CD4-positive, alpha-beta T cell (primary cell): ENCODE measurements around the gene AIMP2. TPM values are rescaled to one million over a fixed set of nuclear protein-coding genes. Genes with fewer than 3 reads are reported as not detected.
"Not testable (repeated sequence)": the region's sequence is repeated elsewhere in the genome, so short reads cannot be mapped to it uniquely, and the experiment has no call there.

Experiments
- ATAC-seq: fragments of 200-7000 bp; cut with Tn5 transposase; one replicate; pipeline ENCODE4 v1.10.0; 2022; ENCODE audit warnings: mild to moderate bottlenecking; ENCODE audit not compliant: poor library complexity
- CTCF ChIA-PET: fragments of 350-600 bp; sonication (Branson Sonifier 250); formaldehyde crosslinking; loops from one replicate; lab custom pipeline; 2021; ENCODE audit warnings: antibody characterized with exemption, inconsistent platforms; lab: Charles Lee
- POLR2A ChIA-PET: fragments of 350-600 bp; sonication (Branson Sonifier 250); formaldehyde crosslinking; loops from one replicate; lab custom pipeline; 2021; ENCODE audit warnings: antibody characterized with exemption, inconsistent platforms; lab: Charles Lee
- DNase-seq, 14 experiments: peaks; one replicate each; pipeline ENCODE4 v3.0.0-alpha.2; 2013 to 2020; ENCODE audit warnings: mixed read lengths in 2 of 14
- H3K27ac ChIP-seq, 2 donors: one replicate each; pipeline versions ENCODE4 v1.5.1 to v1.7.0; 2013; ENCODE audit warnings: low read length in 2 of 2, low read depth in 1 of 2, mild to moderate bottlenecking in 1 of 2
- H3K27me3 ChIP-seq, 2 experiments: 1 replicate in 1 of 2; 2 replicates in 1 of 2; pipeline versions ENCODE4 v1.6.1 to v1.7.0; 2013; ENCODE audit warnings: low read length in 2 of 2, control low read depth in 1 of 2, mild to moderate bottlenecking in 1 of 2, moderate library complexity in 1 of 2; ENCODE audit not compliant: insufficient read depth in 2 of 2, control insufficient read depth in 1 of 2
- H3K36me3 ChIP-seq: one replicate; pipeline ENCODE4 v1.6.1; 2013; ENCODE audit warnings: low read length, control low read depth; ENCODE audit not compliant: insufficient read depth
- H3K4me1 ChIP-seq: one replicate; pipeline ENCODE4 v1.6.1; 2013; ENCODE audit warnings: low read length, control low read depth; ENCODE audit not compliant: insufficient read depth
- H3K4me3 ChIP-seq: one replicate; pipeline ENCODE4 v1.5.1; 2013; ENCODE audit warnings: mild to moderate bottlenecking, low read length, moderate library complexity
- H3K9me3 ChIP-seq, 2 experiments: 1 replicate in 1 of 2; 2 replicates in 1 of 2; pipeline versions ENCODE4 v1.6.1 to v1.7.0; 2013; ENCODE audit warnings: low read length in 2 of 2, mild to moderate bottlenecking in 2 of 2, control low read depth in 1 of 2, moderate library complexity in 1 of 2; ENCODE audit not compliant: control insufficient read depth in 1 of 2, insufficient read depth in 1 of 2
- H3K27ac Mint-ChIP-seq: one replicate; pipeline ENCODE4 v1.8.0; 2020; ENCODE audit warnings: mixed read lengths
- H3K27me3 Mint-ChIP-seq: one replicate; pipeline ENCODE4 v1.8.0; 2021; ENCODE audit warnings: mixed read lengths
- H3K36me3 Mint-ChIP-seq: one replicate; pipeline ENCODE4 v1.8.0; 2021; ENCODE audit warnings: low read depth, mixed read lengths
- H3K4me1 Mint-ChIP-seq: one replicate; pipeline ENCODE4 v1.8.0; 2021; ENCODE audit warnings: low read depth, mixed read lengths
- H3K4me3 Mint-ChIP-seq: one replicate; pipeline ENCODE4 v1.8.0; 2020; ENCODE audit warnings: mild to moderate bottlenecking, mixed read lengths
- H3K9me3 Mint-ChIP-seq: one replicate; pipeline ENCODE4 v1.8.0; 2020; ENCODE audit warnings: mixed read lengths
- intact Hi-C, 2 experiments: fragments of 100-400 bp; cut with DNase I in 1 of 2; cut with micrococcal nuclease in 1 of 2; formaldehyde crosslinking; loops; one replicate each; pipeline versions ENCODE4 v1.15.1 to v1.9.0; 2023 to 2025; cut with DNase I, micrococcal nuclease
- total RNA-seq, 174 experiments: library from RNA in 2 of 174; stranded (reverse) in 2 of 174; gene quantifications; one replicate each; pipeline ENCODE4 v1.2.3 and lab custom pipeline; 2021 to 2026
- TF ChIP-seq, protein P1 (sequence below): fragments of 200-600 bp; IDR thresholded peaks from one replicate; pipeline ENCODE4 v1.8.0; 2022; ENCODE audit warnings: antibody characterized with exemption, mild to moderate bottlenecking

Gene AIMP2
- total RNA-seq, 2 experiments from 2014 or later: 4.3 to 5.4 TPM

DNA sequence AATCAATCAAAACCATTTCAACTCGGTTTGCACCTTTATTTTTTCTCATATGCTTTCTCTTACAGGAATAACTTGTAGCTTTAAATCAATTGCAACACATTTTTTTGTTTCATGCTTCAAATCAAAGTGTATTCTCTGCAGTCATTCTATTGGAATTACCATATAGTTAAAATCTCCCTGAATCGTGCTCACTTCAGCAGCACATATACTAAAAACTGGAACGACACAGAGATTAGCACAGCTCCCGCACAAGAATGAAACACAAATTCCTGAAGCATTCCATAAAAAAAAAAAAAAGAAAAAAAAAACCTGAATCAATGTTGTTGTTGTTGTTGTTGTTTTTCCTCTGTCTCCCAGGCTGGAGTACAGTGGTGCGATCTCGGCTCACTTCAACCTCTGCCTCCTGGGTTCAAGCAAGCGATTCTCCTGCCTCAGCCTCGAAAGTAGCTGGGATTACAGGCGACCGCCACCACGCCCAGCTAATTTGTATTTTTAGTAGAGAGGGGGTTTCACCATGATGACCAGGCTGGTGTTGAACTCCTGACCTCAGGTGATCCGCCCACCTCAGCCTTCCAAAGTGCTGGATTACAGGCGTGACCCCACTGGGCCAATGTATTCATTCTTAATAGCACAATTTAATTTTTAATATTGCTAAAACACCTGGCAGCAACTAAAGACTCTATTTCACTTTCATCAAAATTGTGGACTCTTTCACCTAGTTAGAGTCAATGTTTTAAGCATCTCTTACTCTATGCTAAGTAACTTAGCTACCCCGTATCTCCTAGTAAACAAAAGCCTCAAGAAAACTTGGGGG lies 48.5 kb downstream of the AIMP2 start:
- TF ChIP-seq, protein P1, sequence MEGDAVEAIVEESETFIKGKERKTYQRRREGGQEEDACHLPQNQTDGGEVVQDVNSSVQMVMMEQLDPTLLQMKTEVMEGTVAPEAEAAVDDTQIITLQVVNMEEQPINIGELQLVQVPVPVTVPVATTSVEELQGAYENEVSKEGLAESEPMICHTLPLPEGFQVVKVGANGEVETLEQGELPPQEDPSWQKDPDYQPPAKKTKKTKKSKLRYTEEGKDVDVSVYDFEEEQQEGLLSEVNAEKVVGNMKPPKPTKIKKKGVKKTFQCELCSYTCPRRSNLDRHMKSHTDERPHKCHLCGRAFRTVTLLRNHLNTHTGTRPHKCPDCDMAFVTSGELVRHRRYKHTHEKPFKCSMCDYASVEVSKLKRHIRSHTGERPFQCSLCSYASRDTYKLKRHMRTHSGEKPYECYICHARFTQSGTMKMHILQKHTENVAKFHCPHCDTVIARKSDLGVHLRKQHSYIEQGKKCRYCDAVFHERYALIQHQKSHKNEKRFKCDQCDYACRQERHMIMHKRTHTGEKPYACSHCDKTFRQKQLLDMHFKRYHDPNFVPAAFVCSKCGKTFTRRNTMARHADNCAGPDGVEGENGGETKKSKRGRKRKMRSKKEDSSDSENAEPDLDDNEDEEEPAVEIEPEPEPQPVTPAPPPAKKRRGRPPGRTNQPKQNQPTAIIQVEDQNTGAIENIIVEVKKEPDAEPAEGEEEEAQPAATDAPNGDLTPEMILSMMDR: no peak
- DNase-seq (no peak), ATAC-seq (no peak)
- CTCF ChIA-PET: no interaction called here
- Mint-ChIP-seq H3K36me3 (peaks cover 22% of the 10 kb centered on the region), H3K9me3 (no peaks in the 10 kb centered on the region), H3K4me1 (peaks cover 27% of the 10 kb centered on the region), H3K27me3 (no peaks in the 10 kb centered on the region), H3K27ac (peak overlapping the region; percentile 87), H3K4me3 (peak overlapping the region; percentile 97)
- intact Hi-C loops: no loop called here
- Histone ChIP-seq H3K9me3 (no peaks in the 10 kb centered on the region), H3K4me1 (peaks cover 28% of the 10 kb centered on the region), H3K36me3 (peaks cover 14% of the 10 kb centered on the region), H3K4me3 (peak overlapping the region; percentile 88), H3K27ac (peak overlapping the region in 1 of 2 donors; percentile 79), H3K27me3 (no peaks in the 10 kb centered on the region)
- POLR2A ChIA-PET: interaction anchor here (0.7 to 0.9 kb wide), 2 partner anchors 48 to 286 kb away, joined by 3 to 4 read pairs; partner anchors contain the start of genes AIMP2 and PMS2

DNA sequence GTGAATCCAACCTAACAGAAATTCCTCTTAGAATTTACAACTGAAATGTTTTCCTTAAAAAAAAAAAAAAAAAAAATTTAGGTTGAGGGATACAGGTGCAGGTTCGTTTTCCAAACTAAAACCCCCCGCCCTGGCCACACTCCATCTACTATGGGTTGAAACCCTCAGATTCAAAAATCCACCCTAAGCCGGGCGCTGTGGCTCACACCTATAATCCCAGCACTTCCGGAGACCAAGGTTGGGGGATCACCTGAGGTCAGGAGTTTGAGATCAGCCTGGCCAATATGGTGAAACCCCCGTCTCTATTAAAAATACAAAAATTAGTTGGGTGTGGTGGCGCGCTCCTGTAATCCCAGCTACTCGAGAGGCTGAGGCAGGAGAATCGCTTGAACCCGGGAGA lies 50.9 kb downstream of the AIMP2 start:
- H3K4me3 ChIP-seq, H3K27me3 Mint-ChIP-seq, H3K36me3 ChIP-seq, H3K4me3 Mint-ChIP-seq, H3K27ac ChIP-seq, H3K9me3 Mint-ChIP-seq, H3K36me3 Mint-ChIP-seq, POLR2A ChIA-PET, DNase-seq, H3K27me3 ChIP-seq, ATAC-seq, intact Hi-C loops, H3K9me3 ChIP-seq, H3K27ac Mint-ChIP-seq: not testable (repeated sequence)
- peaks cover 27% of the 10 kb centered on the region for H3K4me1 Mint-ChIP-seq
- CTCF ChIA-PET: interaction anchor here (1.2 kb wide), 1 partner anchor 63 kb away, joined by 3 read pairs; no protein-coding TSS in a partner anchor
- peaks cover 28% of the 10 kb centered on the region for H3K4me1 ChIP-seq

DNA sequence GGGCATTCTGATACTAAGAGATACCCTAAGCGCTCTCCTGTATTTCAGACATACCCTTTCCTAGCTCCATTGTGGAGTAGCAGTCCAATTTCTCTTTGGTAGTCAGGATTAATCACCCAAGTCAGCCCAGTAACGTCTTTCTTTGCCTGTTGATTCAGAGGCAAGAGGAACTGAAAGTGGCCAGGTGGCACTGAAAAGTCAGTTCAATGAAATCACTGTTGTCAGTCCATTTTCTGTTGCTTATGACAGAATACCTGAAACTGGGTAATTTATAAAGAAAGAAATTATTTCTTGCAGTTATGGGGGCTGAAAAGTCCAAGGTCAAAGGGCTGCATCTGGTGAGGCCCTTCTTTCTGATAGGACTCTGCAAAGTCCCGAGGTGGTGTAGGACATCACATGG lies 62.3 kb downstream of the AIMP2 start:
- CTCF ChIA-PET: no interaction called here
- intact Hi-C loops: no loop called here

More for the DNA sequence above, 62.3 kb downstream of the AIMP2 start:
- POLR2A ChIA-PET: no interaction called here
- no peaks in the 10 kb centered on the region for H3K9me3 ChIP-seq
- TF ChIP-seq, protein P1: no peak
- ATAC-seq: no peak
- Mint-ChIP-seq H3K4me1 (no peaks in the 10 kb centered on the region), H3K27ac (no peak overlapping the region), H3K4me3 (no peak overlapping the region), H3K9me3 (no peaks in the 10 kb centered on the region), H3K36me3 (no peaks in the 10 kb centered on the region), H3K27me3 (no peaks in the 10 kb centered on the region)
- H3K27ac ChIP-seq: no peak overlapping the region
- H3K4me1 ChIP-seq: no peaks in the 10 kb centered on the region
- no peaks in the 10 kb centered on the region for H3K36me3 ChIP-seq
- H3K27me3 ChIP-seq: no peaks in the 10 kb centered on the region
- H3K4me3 ChIP-seq: no peak overlapping the region
- DNase-seq: no peak

Other genes starting within 250 kb of the AIMP2 start
- gene RNF216, start 227.6 kb upstream of the AIMP2 start, total RNA-seq: 10 to 100 TPM; 85.7 to 88.9 TPM
- 1 to 10 TPM; 3.4 to 5.5 TPM for gene OCM, start 128.5 kb upstream of the AIMP2 start, total RNA-seq
- gene CCZ1, start 110.5 kb upstream of the AIMP2 start, total RNA-seq: 10 to 100 TPM; 76.2 to 80.4 TPM
- not detected for gene RSPH10B, start 38.6 kb upstream of the AIMP2 start, total RNA-seq
- gene PMS2, start 223 bp upstream of the AIMP2 start, total RNA-seq: 10 to 100 TPM; 10.8 to 15.0 TPM
- gene ANKRD61, start 22.1 kb downstream of the AIMP2 start, total RNA-seq: not detected
- 10 to 100 TPM; 51.9 to 53.6 TPM for gene EIF2AK1, start 49.9 kb downstream of the AIMP2 start, total RNA-seq
- 10 to 100 TPM; 34.6 to 37.2 TPM for gene USP42, start 95.7 kb downstream of the AIMP2 start, total RNA-seq